Measurements from ENCODE around the gene SLC6A19. TPM values are rescaled to one million over a fixed set of nuclear protein-coding genes. Genes with fewer than 3 reads are reported as not detected.
"Not testable (repeated sequence)": the region's sequence is repeated elsewhere in the genome, so short reads cannot be mapped to it uniquely, and the experiment has no call there.

SLC6A19 gene
- total RNA-seq, 1 donor from 2014 or later, result not detected

GRCh38 chr5:1155191-1156032 lies 46.0 kb upstream of the SLC6A19 start:
- no peaks in the 10 kb centered on the region for H3K36me3 ChIP-seq
- intact Hi-C loops (cut with DNase I), result no loop called here
- peak overlapping the region in 1 of 2 donors; percentile 41 for H3K4me3 ChIP-seq
- DNase-seq (ENCODE audit: extremely low spot score in 2 of 2), result no peak
- no peak overlapping the region for H3K27ac ChIP-seq
- H3K4me1 ChIP-seq, result peaks cover 7% of the 10 kb centered on the region
- H3K9me3 ChIP-seq, result no peaks in the 10 kb centered on the region
- TF ChIP-seq CTCF (IDR thresholded peaks at IDR 0.05) (no peak), POLR2A (IDR thresholded peaks at IDR 0.05) (no peak), POLR2AphosphoS5 (IDR thresholded peaks at IDR 0.05; ENCODE audit: insufficient read depth in 1 of 2, low read depth in 1 of 2) (no peak)
- peaks cover 8% of the 10 kb centered on the region for H3K27me3 ChIP-seq

- H3K4me1 ChIP-seq, result peaks cover 7% of the 10 kb centered on the region
- no peaks in the 10 kb centered on the region for H3K9me3 ChIP-seq
- TF ChIP-seq POLR2A (IDR thresholded peaks at IDR 0.05) (no peak), CTCF (IDR thresholded peaks at IDR 0.05) (no peak), POLR2AphosphoS5 (IDR thresholded peaks at IDR 0.05; ENCODE audit: insufficient read depth in 1 of 2, low read depth in 1 of 2) (no peak)
- H3K36me3 ChIP-seq, result no peaks in the 10 kb centered on the region
- no peak overlapping the region for H3K27ac ChIP-seq
- H3K4me3 ChIP-seq, result peak overlapping the region in 1 of 2 donors; percentile 41
- H3K27me3 ChIP-seq, result peaks cover 8% of the 10 kb centered on the region
- DNase-seq (ENCODE audit: extremely low spot score in 2 of 2), result no peak
- intact Hi-C loops (cut with DNase I), result no loop called here
Observed at GRCh38 chr5:1156033-1156753, 45.2 kb upstream of the SLC6A19 start.

- Histone ChIP-seq H3K4me1 (peaks cover 7% of the 10 kb centered on the region), H3K36me3 (no peaks in the 10 kb centered on the region), H3K9me3 (no peaks in the 10 kb centered on the region), H3K27ac (no peak overlapping the region), H3K27me3 (peaks cover 8% of the 10 kb centered on the region), H3K4me3 (no peak overlapping the region)
- no peak for DNase-seq (ENCODE audit: extremely low spot score in 2 of 2)
- TF ChIP-seq CTCF (IDR thresholded peaks at IDR 0.05), result no peak
- TF ChIP-seq POLR2A (IDR thresholded peaks at IDR 0.05), result no peak
- TF ChIP-seq POLR2AphosphoS5 (IDR thresholded peaks at IDR 0.05; ENCODE audit: insufficient read depth in 1 of 2, low read depth in 1 of 2), result no peak
- intact Hi-C loops (cut with DNase I), result no loop called here
Observed at GRCh38 chr5:1156754-1157460, 44.5 kb upstream of the SLC6A19 start.

- H3K4me1 ChIP-seq; H3K4me3 ChIP-seq; H3K27ac ChIP-seq; H3K27me3 ChIP-seq; DNase-seq (ENCODE audit: extremely low spot score in 2 of 2); H3K36me3 ChIP-seq; H3K9me3 ChIP-seq; intact Hi-C loops (cut with DNase I): not testable (repeated sequence)
Observed at GRCh38 chr5:1157461-1157986, 43.9 kb upstream of the SLC6A19 start.

- Histone ChIP-seq H3K9me3 (no peaks in the 10 kb centered on the region), H3K27ac (no peak overlapping the region), H3K36me3 (no peaks in the 10 kb centered on the region), H3K27me3 (peaks cover 8% of the 10 kb centered on the region), H3K4me3 (no peak overlapping the region), H3K4me1 (peaks cover 7% of the 10 kb centered on the region)
- no peak for DNase-seq (ENCODE audit: extremely low spot score in 2 of 2)
- intact Hi-C loops (cut with DNase I), result no loop called here
- TF ChIP-seq POLR2A (IDR thresholded peaks at IDR 0.05), result no peak
- no peak for TF ChIP-seq POLR2AphosphoS5 (IDR thresholded peaks at IDR 0.05; ENCODE audit: insufficient read depth in 1 of 2, low read depth in 1 of 2)
- TF ChIP-seq CTCF (IDR thresholded peaks at IDR 0.05), result no peak
Observed at GRCh38 chr5:1158647-1159340, 42.6 kb upstream of the SLC6A19 start.
